HepG2 (cell line): ENCODE results near the gene ZNF770. TPM values are rescaled to one million over a fixed set of nuclear protein-coding genes. Genes with fewer than 3 reads are reported as not detected.

Source experiments
- CAMTA2 ChIP-seq: sonication (generic); formaldehyde crosslinking; IDR thresholded peaks from 2 replicates; pipeline ENCODE4 v1.4.0; 2020; ENCODE audit warnings: mild to moderate bottlenecking, missing genetic modification reagents, borderline replicate concordance
- CSRNP1 ChIP-seq: sonication (generic); formaldehyde crosslinking; IDR thresholded peaks from 2 replicates; pipeline ENCODE4 v1.8.1; 2023; ENCODE audit warnings: mild to moderate bottlenecking, missing genetic modification reagents
- FOXO1 ChIP-seq: sonication (generic); formaldehyde crosslinking; IDR thresholded peaks from 2 replicates; pipeline ENCODE4 v1.4.0; 2020; ENCODE audit warnings: missing genetic modification reagents
- HNRNPL ChIP-seq: fragments of 200-400 bp; formaldehyde crosslinking; IDR thresholded peaks from 2 replicates; pipeline ENCODE4 v1.6.1; 2017; ENCODE audit warnings: mild to moderate bottlenecking, low read depth, low read length
- IKZF1 ChIP-seq: fragments of 450-650 bp; IDR thresholded peaks from 2 replicates; pipeline ENCODE4 v1.7.1; 2016
- MEIS2 ChIP-seq: sonication (generic); formaldehyde crosslinking; IDR thresholded peaks from 2 replicates; pipeline ENCODE4 v1.9.0; 2021; ENCODE audit warnings: mild to moderate bottlenecking, missing genetic modification reagents
- MYNN ChIP-seq: sonication (generic); formaldehyde crosslinking; IDR thresholded peaks from 2 replicates; pipeline ENCODE4 v1.4.0; 2020; ENCODE audit warnings: mild to moderate bottlenecking, low read depth, missing genetic modification reagents
- PRDM15 ChIP-seq: sonication (generic); formaldehyde crosslinking; IDR thresholded peaks from 2 replicates; pipeline ENCODE4 v1.4.0; 2020; ENCODE audit warnings: missing genetic modification reagents
- RAD21 ChIP-seq: fragments of 450-650 bp; formaldehyde crosslinking; IDR thresholded peaks from 2 replicates; pipeline ENCODE4 v1.5.0; 2020; ENCODE audit warnings: mild to moderate bottlenecking
- SETDB1 ChIP-seq: sonication (generic); formaldehyde crosslinking; IDR thresholded peaks from 2 replicates; pipeline ENCODE4 v1.5.1; 2020; ENCODE audit warnings: missing genetic modification reagents, mild to moderate bottlenecking, borderline replicate concordance
- SMYD3 ChIP-seq: sonication (generic); formaldehyde crosslinking; IDR thresholded peaks from 2 replicates; pipeline ENCODE4 v1.8.1; 2023; ENCODE audit warnings: mild to moderate bottlenecking, missing genetic modification reagents
- TEAD3 ChIP-seq: optimal IDR thresholded peaks from 2 replicates; pipeline ENCODE3; 2016; ENCODE audit warnings: borderline replicate concordance
- ZBTB42 ChIP-seq: sonication (generic); formaldehyde crosslinking; IDR thresholded peaks from 2 replicates; pipeline ENCODE4 v1.5.0; 2020; ENCODE audit warnings: mild to moderate bottlenecking, missing genetic modification reagents
- ZFX ChIP-seq: sonication (generic); formaldehyde crosslinking; IDR thresholded peaks from 2 replicates; pipeline ENCODE4 v1.4.0; 2020; ENCODE audit warnings: mild to moderate bottlenecking, low read depth, missing genetic modification reagents, moderate library complexity
- ZHX1 ChIP-seq: sonication (generic); formaldehyde crosslinking; IDR thresholded peaks from 2 replicates; pipeline ENCODE4 v1.8.1; 2022; ENCODE audit warnings: low read depth, mild to moderate bottlenecking, missing genetic modification reagents
- ZNF264 ChIP-seq: sonication (generic); formaldehyde crosslinking; IDR thresholded peaks from 2 replicates; pipeline ENCODE4 v1.4.0; 2020; ENCODE audit warnings: missing genetic modification reagents
- ZNF30 ChIP-seq: sonication (generic); formaldehyde crosslinking; IDR thresholded peaks from 2 replicates; pipeline ENCODE4 v1.5.0; 2020; ENCODE audit warnings: mild to moderate bottlenecking, missing genetic modification reagents
- ZNF513 ChIP-seq: sonication (generic); formaldehyde crosslinking; conservative IDR thresholded peaks from 2 replicates; pipeline ENCODE4 v1.5.0; 2020; ENCODE audit warnings: missing genetic modification reagents
- ZNF607 ChIP-seq: sonication (generic); formaldehyde crosslinking; IDR thresholded peaks from 2 replicates; pipeline ENCODE4 v1.5.1; 2020; ENCODE audit warnings: missing genetic modification reagents, mild to moderate bottlenecking, borderline replicate concordance
- ZNF749 ChIP-seq: sonication (generic); formaldehyde crosslinking; IDR thresholded peaks from 2 replicates; pipeline ENCODE4 v1.8.0; 2022; ENCODE audit warnings: mild to moderate bottlenecking, missing genetic modification reagents, moderate library complexity, borderline replicate concordance
- polyA plus RNA-seq, 8 experiments: library from polyadenylated mRNA; depleted of rRNA in 3 of 8; stranded (reverse) in 7 of 8; unstranded in 1 of 8; fragments of >200 nt; fragmentation: Illumina TruSeq in 4 of 8; extraction: Trizol in 4 of 8; gene quantifications; 2 replicates each; pipeline versions ENCODE4 v1.2.1 to v1.2.3, GENCODE V29; 2011 to 2016; ENCODE audit warnings: low read depth in 4 of 8, missing spikeins in 1 of 8, mixed read lengths in 1 of 8; ENCODE audit not compliant: insufficient read depth in 1 of 8
- total RNA-seq, 5 experiments: library from RNA; depleted of rRNA; stranded (reverse); fragments of >200 nt; fragmentation: Illumina TruSeq; extraction: Trizol; gene quantifications; 2 replicates each; pipeline ENCODE4 v1.2.3, GENCODE V29; 2016; ENCODE audit warnings: low read depth in 1 of 5

ZNF770 gene
- total and polyA plus RNA-seq, 2 of the 13 experiments (the other 11 are each of a cell fraction or from before 2014, with no cell fraction given), result 15.5 to 33.1 TPM

- peak; percentile 29; the same call in 1 of the 2 replicates for TF ChIP-seq ZNF607 (CRISPR knock-in tag)
- TF ChIP-seq ZNF749 (CRISPR knock-in tag), result no peak
- peak; percentile 63 for TF ChIP-seq TEAD3 (CRISPR knock-in tag)
- 0 out of 2 replicates have a peak, but pooled peaks have one; percentile 59 for TF ChIP-seq ZBTB42 (CRISPR knock-in tag)
- peak; percentile 81 for TF ChIP-seq CSRNP1 (CRISPR knock-in tag)
- TF ChIP-seq FOXO1 (CRISPR knock-in tag), result peak; percentile 56
- no peak for TF ChIP-seq IKZF1
- TF ChIP-seq ZFX (CRISPR knock-in tag), result peak; percentile 77
- TF ChIP-seq ZNF513 (CRISPR knock-in tag), result no peak
- no peak; the same call in 1 of the 2 replicates for TF ChIP-seq CAMTA2
- no peak; the same call in 1 of the 2 replicates for TF ChIP-seq PRDM15
- no peak for TF ChIP-seq ZHX1
- TF ChIP-seq SMYD3, result 0 out of 2 replicates have a peak, but pooled peaks have one; percentile 59
- no peak for TF ChIP-seq SETDB1 (CRISPR knock-in tag)
- TF ChIP-seq ZNF264, result peak; percentile 75; the same call in 1 of the 2 replicates
- no peak for TF ChIP-seq HNRNPL
- TF ChIP-seq MEIS2 (CRISPR knock-in tag), result peak; percentile 81; the same call in 1 of the 2 replicates
- no peak for TF ChIP-seq MYNN (CRISPR knock-in tag)
- 0 out of 2 replicates have a peak, but pooled peaks have one; percentile 46 for TF ChIP-seq RAD21
- TF ChIP-seq ZNF30 (CRISPR knock-in tag), result no peak
Observed at GRCh38 chr15:34969340-34970097, 18.6 kb downstream of the ZNF770 start, which contains the start of gene AQR (continued).
